ENCODE measurements around the gene C1QTNF5. TPM values are rescaled to one million over a fixed set of nuclear protein-coding genes. Genes with fewer than 3 reads are reported as not detected.

The C1QTNF5 gene
- total RNA-seq, 1 experiment from 2014 or later, result not detected

GRCh38 chr11:119309411-119309810 lies 31.3 kb downstream of the C1QTNF5 start (continued):
- TF ChIP-seq CEBPB (IDR thresholded peaks at IDR 0.05; ENCODE audit: low read depth) (no peak), POLR2AphosphoS5 (IDR thresholded peaks at IDR 0.05; ENCODE audit: low read depth, low read length) (no peak)

GRCh38 chr11:119307974-119308373 lies 32.7 kb downstream of the C1QTNF5 start:
- H3K4me1 ChIP-seq (ENCODE audit: control insufficient read depth in 1 of 2, insufficient read depth in 2 of 2, low read length in 2 of 2), result no peaks in the 10 kb centered on the region
- no peaks in the 10 kb centered on the region for H3K9me3 ChIP-seq (ENCODE audit: control insufficient read depth in 1 of 2, insufficient read depth in 1 of 2, low read depth in 1 of 2, low read length in 2 of 2)
- ATAC-seq (no peak), DNase-seq (ENCODE audit: low read depth, low spot score) (no peak)
- TF ChIP-seq TCF7L2 (IDR thresholded peaks at IDR 0.05; ENCODE audit: borderline replicate concordance, extremely low read depth, insufficient read depth, insufficient read length) (no peak), EZH2 (IDR thresholded peaks at IDR 0.05) (no peak), CEBPB (IDR thresholded peaks at IDR 0.05; ENCODE audit: low read depth) (no peak), ZNF274 (IDR thresholded peaks at IDR 0.05; ENCODE audit: low read depth, low read length) (no peak), ELF1 (IDR thresholded peaks at IDR 0.05; ENCODE audit: borderline replicate concordance, low read depth) (no peak), SP1 (IDR thresholded peaks at IDR 0.05; ENCODE audit: low read depth) (no peak), JUND (IDR thresholded peaks at IDR 0.05) (no peak), EZH2phosphoT487 (IDR thresholded peaks at IDR 0.05; ENCODE audit: borderline replicate concordance) (no peak), EGR1 (IDR thresholded peaks at IDR 0.05; ENCODE audit: low read depth) (no peak), ZFX (IDR thresholded peaks at IDR 0.05) (no peak)
- no peak overlapping the region for H3K4me2 ChIP-seq (ENCODE audit: low read length)
- no peaks in the 10 kb centered on the region for H3K79me2 ChIP-seq (ENCODE audit: insufficient read depth, low read length)
- no peak overlapping the region for H3K9ac ChIP-seq (ENCODE audit: low read length)
- no peak overlapping the region for H3K4me3 ChIP-seq (replicated peaks in 1 of 2; ENCODE audit: low read depth in 1 of 2, low read length in 2 of 2)
- H3K27ac ChIP-seq (ENCODE audit: low read depth, low read length), result no peak overlapping the region
- POLR2A ChIA-PET, result interaction anchor here (0.7 to 1.2 kb wide), 3 partner anchors 9 to 10 kb away, joined by 3 read pairs; partner anchors contain the start of gene MCAM
- no peaks in the 10 kb centered on the region for H4K20me1 ChIP-seq (ENCODE audit: insufficient read depth)
- intact Hi-C loops (cut with micrococcal nuclease), result no loop called here
- H2AFZ ChIP-seq (ENCODE audit: low read depth, low read length, poor library complexity, severe bottlenecking), result no peak overlapping the region
- H3K36me3 ChIP-seq (ENCODE audit: control insufficient read depth in 1 of 2, insufficient read depth in 2 of 2, low read length in 2 of 2), result peaks cover 0 to 12% of the 10 kb centered on the region in 2 experiments; a peak in 2 of 4 replicates
- no TSS peak for BruUV-seq (replicated peaks)
- CTCF ChIA-PET, result interaction anchor here (1.1 kb wide), 1 partner anchor 15 kb away, joined by 3 read pairs; no protein-coding TSS in a partner anchor
- no peaks in the 10 kb centered on the region for H3K27me3 ChIP-seq (ENCODE audit: insufficient read depth, low read length)
- no peaks in the 10 kb centered on the region for H3K9me2 ChIP-seq (ENCODE audit: insufficient read depth)
- RAD21 ChIA-PET (ENCODE audit: low non-redundant PET in 1 of 2, low total read pairs in 2 of 2, uncharacterized antibody in 2 of 2, unreplicated experiment in 2 of 2), result no interaction called here
